HG03460 (cell line): ENCODE results near the gene FGF6.

Source experiments
- ATAC-seq: cut with Tn5 transposase; IDR thresholded peaks from one replicate; pipeline ENCODE4 v1.9.1; 2021; ENCODE audit not compliant: unreplicated experiment

Gene FGF6

DNA sequence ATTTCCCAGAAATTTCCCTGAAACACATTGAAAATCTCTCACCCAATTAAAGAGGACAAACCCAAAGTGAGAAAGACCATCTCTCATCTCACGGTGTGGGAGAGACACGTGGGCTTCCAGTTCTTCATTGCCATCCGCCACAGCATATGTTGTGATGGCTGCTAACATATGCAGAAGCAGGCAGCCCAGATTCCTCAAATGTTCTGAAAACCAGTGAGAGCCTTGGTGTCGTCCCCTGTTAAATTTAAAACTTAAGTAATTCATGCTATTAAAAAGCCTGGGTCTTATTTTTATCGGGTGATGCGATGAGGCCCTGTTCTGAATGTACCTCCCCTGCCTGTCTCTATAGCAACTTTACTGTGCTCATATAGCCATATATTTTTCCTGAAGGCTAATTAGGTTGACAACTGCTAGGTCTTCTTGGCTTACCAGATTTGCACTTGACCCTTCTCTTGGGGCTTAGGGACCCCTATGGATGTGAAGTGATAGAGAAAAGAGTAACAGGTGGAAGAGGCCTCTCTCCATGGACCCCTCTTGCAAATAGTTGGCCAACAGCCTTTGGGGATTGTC, 2.8 kb upstream of the FGF6 start:
- ATAC-seq: no peak

DNA sequence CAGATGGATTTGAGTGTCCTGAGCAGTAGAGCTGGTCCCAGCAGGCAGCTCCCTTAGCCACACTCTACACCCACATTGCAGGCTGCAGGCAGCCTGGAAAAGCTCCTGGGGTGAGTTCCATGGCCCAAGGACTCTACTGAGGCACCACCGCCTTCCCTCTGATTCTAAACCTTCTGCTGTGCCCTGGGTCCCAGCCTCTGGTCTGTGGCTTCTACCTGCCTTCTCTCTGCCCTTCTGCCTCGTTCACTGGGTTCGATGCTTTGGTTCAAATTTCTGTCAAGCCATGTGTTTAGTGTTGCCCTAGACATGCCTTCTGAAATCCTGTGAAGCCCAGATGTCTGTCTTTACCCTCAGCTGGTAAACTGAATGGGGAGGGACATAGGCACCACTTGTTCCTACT, 1.5 kb upstream of the FGF6 start:
- ATAC-seq: no peak

DNA sequence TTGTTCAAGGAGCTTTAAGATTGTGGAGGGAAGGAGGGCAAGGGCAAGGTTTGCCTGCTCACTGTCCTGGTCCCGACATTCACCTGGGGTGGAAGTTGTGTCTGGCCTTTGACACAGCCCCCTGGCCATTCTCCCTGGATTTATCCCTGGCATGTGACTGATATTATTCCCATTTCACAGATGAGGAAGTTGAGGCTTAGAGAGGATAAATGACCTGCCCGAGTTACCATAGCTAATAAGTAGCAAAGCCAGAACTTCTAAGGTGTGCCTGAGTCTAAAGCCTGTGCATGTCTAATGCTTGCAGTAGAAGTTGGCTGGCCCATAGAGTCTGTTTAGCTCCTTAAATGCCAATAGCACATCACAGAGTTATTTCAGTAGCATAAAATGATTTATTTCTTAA, 720 bp upstream of the FGF6 start:
- ATAC-seq: no peak

DNA sequence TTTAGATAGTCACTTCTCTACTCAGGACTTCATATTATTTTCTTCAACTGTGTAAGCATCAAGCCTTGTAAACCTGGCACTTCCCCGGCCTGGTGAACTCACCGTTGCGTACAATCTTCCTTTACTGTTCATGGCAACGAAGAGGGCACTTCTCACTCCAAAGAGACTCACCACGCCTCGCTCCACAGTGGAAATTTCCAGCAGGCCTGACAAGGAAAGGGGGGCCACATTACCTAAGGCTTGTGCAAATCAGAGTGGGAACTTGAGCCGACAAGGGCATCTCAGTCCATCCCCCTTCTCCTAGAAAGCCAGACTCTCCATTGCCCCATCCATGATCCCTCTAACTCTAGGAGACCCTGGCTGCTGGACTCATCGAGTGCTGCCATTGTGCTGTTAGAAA, 1.6 kb downstream of the FGF6 start:
- ATAC-seq: no peak

DNA sequence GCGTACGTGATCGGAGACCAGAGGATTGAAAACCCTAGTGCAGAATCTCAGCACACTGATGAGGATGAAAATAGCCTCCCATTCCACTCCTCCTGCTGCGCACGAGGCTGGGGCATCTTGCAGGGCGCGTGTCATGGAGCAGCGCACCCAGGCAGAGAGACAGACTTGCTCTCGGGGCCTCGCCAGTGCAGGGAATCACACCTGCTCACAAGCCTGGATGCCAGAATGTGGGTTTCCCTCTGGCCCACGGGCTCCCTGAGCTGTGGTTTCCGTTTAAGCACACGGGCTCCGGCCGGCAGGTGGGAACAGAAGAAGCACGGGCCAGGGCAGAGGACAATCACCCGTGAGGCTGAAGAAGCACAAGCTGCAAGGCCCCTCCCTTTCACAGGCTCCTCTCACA, 2.0 kb downstream of the FGF6 start:
- no peak for ATAC-seq

DNA sequence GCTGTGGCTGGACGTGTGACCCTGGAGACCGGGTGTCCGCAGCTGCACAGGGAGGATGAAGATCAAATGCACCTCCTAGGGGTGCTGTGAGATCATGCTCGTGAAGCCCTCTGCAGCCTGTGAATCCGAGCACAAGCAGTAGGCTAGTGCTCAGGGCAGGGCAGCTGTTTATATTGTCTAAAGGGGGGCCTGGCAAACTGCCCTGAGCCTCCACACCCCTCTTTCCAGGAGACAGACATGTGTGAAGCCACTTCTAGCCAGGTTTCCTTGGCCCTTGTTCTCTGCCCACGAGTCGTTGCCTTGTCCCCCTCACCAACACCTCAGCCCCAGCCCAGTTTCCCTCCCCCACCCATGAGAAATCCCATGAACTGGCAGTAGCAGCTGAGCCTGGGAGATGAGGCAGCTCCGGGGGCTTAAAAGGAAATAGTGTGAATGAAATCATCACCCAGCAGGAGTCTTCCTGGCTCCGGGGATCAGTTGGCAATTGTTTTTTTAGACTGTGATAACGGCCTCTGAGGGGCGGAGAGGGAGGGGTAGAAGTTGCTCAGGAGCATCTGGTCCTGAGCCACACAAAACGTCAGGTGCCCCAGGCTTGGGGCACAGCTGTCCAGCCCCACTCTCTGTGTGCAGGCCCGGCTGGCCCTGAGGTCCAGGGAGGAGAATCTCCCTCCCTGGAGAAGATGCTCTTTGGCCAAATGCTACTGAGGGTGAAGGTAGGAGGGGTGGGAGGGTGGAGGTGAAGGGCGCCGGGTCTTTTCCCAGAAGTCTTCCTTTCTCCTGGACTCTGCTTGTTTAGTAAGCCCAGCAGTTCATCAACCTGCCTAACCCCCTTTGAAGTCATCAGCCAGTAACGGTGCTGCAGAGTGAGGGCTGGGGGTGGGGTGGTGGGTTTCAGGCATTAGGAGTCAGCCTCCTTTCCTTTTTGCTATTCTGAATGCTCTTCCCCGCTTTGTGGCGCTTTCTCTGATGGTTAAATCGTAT, 4.0 kb downstream of the FGF6 start:
- ATAC-seq: no peak

DNA sequence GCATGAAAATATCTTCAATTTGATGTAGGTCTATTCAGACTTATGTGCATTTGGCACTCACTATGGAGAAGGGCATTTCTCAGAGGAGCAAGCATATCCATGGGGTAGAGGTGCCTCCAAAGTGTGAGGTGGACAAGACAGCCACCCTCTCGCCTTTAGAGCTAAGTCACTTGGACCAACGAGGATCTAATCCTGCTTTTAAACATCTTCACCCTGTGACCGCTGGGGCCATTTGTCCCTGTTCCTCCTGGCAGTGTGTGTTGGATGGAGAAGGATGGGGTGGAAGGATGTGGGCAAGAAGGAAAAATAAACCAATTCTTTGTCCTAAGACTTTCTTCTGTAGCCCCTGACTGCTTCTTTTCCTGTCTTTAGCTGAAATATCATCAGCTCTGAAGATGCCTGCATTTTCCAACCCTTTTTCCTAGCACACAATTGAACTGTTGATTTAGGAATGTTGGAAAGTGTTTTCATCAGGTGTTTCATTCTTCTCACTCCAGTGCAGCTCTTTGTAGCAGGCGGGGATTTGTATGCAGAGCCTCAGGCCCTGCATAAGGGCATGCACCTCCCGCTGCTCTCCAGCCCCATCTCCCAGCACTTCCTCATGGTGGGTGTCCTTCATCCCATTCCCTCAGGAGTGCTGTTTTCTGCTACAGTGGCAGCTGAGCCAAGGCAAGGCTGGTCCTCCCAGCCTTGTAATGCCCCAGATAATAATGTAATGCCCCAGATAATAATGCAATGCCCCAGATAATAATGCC, 5.3 kb downstream of the FGF6 start:
- no peak for ATAC-seq

DNA sequence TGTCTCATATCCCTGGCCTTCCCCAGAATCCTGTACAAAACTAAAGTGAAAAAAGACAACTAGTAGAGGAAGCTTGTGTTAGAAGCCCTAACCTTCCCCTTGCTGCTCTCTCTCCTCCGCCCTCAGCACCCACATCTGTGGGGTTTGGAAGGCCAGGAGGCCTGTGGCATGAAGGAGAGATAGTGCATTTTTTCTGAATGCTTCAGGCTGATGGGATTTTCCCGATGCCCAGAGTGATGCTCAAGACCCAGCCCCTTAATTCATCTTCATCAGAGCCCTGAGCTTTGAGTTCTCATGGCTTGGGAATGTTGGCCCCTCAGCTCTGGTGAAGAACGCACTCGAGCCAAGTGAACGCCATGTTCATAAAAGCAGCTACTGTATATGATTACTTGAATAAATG, 5.9 kb downstream of the FGF6 start:
- no peak for ATAC-seq

DNA sequence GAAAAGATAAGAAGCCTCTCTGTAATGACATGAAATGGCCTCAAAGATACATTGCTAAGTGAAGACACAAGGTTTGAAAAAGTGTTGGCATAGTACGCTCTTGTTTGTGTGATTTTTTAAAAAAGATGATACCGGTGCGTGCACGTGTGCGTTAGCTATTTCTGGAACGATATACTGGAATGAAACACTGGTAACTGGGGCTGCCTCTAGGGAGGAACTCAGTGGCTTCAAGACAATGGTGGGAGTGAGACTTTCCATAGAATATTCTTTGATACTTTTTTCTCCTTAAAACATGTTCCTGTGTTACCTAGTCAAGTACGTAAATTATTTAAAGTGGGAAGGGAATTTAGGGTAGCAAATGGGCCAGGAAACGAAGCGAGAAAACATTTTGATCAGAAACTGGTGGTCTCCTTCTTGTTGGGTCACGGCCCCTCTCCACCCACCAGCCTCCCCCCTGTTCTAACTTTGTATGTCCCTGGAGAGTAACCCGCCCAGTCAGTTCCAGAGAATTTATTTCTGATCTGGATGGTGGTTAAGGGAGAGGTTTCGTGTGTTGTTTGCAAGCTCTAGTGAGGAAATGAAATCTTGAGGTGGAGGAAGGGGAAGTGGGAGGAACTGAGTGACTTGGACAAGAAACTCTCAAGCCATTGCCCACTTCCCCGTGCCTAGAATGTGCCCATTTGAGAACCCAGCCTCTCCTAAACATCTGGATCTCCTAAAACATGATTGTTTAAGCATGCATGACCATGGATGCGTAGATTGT, 6.6 kb downstream of the FGF6 start:
- no peak for ATAC-seq

DNA sequence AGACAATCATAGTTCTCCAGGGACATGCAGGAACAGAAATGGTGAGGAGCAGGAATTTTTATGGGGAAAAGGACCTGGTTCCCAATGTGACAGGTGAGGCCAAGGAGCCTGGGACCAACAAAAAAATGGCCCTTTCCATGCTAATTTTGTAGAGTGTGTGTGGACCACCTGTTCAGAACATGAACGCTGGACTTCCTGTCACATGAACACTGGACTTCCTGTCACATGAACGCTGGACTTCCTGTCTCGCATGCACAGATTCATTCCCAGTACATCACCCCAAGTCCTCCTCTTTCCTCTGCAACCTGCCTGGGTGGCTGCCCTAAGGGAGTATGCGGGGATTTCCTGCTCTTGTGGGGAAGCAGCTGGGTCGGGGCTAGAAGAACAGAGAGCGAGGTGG, 10.1 kb downstream of the FGF6 start:
- ATAC-seq: no peak

DNA sequence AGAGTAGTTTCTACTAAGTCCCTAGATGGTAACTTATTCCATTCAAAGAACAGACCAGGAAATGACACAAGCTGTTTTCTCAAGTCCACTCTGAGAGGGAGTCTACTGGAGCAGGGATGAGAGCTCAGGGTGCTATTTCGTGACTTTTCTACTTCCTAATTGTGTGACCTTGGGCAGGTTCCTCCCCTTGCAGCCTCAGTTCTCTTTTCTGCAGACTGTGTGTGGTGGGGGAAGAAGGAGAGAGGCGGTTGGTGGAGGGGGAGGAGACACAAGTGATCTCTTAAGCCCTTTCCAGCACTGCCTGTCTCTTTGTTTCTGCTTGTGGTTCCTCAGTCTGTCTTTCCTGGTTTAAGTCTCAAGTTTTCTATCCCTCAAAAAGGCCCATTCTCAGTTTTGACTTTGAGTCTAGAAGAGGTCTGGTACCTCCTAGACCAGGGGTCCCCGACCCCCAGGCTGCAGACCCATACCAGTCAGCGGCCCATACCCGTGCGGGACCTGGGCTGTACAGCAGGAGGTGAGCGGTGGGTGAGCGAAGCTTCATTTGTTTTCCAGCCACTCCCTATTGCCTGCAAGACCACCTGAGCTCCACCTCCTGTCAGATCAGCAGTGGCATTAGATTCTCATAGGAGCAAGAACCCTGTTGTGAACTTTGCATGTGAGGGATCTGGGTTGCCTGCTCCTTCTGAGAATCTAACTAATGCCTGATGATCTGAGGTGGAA, 10.7 kb downstream of the FGF6 start:
- ATAC-seq: no peak

DNA sequence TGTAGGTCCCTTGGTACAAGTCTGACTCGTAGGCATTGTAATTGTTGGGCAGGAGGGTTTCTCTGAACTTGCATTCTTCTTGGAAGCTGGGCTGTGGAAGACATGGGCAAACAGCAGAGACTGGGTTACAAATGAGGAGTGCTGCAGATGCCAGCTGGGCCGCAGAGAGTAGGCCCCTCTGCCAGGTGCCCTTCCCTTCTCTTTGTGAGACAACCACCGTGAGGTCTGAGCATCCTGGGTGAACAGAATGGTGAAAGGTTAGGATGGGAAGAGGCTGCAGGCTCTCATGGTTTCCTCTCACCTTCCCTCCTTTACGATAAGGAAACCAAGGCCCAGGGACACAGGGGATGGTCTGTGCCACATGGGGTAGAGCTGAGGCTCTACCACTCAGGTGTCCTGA, 11.3 kb downstream of the FGF6 start:
- no peak for ATAC-seq

DNA sequence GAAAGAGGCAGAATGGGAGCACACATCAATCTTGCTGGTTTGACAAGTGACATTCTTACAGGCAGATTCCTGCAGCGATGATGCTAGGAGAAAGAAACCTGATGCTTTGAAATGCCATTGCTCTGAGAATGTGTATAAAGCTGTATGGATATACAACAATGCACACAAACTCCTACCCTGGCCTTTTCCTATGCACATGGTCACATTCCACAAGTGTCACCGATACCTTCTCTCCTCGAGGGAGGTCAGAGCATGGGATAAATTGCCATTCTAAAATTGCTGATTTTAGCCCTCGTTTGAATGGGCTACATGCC, 11.9 kb downstream of the FGF6 start:
- ATAC-seq: no peak

DNA sequence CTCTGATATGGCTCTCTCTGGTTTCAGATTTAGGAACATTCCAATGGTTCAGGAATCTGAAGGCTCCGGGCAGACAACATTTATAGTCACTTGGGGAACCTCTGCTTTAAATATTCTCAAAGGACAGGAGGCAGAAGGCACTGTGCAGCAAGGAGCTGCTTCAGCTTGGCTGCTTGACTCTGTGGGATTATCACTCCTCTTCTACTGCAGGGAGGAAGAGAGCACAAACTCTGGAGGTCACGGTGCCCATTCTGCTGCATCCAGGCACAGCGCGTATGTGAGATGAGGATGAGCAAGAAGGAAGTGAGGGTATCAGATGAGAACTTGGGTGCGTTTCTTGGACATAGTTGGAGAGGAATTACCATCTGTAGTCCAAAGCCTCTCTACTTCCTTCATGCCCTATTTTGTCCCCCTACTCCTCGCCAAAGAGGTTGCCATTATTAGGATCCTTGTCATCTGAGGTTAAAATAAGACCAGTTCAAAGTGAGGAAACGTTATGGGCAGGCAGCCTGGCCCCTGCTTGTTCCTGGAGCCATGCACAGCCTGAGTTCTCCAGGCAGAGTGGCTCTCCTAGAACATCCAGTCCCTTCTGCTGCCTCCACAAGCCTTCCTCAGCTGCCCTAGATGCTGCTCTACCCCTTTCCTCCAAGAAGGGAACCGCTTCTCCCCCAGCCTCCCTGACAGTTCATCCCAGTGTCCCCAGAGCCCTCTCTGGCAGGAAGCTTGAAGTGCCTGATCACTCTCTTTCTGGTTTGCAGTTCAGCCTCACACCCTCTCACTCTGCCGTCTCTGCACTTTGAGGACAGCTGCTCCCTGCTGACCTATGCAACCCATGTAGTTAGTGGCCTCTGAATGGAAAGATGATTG, 12.5 kb downstream of the FGF6 start:
- no peak for ATAC-seq

DNA sequence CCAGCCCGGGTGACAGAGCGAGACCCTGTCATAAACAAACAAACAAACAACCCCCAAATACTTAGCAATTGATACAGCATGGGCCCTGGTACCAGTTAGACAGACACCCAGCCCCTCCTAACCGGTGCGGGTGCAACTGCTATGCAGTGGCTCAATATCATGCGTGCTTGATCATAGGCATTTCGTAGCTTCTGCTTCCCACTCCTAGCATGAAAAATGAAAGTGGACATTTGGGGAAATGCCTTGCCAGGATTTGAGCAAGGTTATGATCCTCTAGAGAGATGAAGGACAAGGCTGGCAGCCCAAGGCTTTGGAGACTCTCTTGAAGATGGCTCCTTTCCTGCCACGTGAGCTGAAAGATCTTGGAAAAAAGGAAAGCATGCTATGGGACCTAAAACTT, 13.7 kb downstream of the FGF6 start:
- ATAC-seq: no peak

DNA sequence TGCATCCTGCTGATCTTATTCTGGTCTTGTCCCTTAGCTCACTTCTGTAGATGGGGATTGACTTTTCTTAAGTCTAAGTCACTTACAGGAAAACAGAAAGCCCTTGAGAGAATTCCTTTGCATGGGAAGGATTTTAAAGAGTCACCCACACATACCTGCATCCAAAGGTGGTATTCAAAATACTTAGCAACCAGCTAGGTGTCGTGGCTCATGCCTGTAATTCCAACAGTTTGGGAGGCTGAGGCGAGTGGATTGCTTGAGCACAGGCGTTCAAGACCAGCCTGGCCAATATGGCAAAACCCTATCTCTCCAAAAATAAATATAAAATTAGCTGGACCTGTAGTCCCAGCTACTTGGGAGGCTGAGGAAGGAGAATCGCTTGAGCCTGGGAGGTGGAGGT, 14.2 kb downstream of the FGF6 start:
- ATAC-seq: no peak

DNA sequence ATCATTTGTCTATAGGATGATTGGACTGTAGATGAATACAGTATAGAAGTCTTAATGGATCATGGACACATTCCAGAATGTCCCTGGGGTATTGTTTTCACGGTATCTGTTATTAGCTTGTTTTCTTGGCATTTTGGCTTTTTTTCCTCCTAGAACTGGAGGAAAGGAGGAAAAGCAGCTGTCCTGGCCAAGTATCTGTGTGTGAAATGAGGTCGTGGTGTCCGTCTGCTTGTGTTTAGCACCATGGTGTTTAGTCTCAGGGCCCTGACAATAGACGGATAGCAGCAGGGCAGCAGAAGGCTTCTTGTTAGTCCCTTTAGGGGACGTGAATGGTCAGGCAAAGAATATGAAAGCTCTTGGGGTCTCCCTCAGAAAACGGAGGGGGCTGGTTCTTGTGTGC, 21.2 kb downstream of the FGF6 start:
- ATAC-seq: no peak

DNA sequence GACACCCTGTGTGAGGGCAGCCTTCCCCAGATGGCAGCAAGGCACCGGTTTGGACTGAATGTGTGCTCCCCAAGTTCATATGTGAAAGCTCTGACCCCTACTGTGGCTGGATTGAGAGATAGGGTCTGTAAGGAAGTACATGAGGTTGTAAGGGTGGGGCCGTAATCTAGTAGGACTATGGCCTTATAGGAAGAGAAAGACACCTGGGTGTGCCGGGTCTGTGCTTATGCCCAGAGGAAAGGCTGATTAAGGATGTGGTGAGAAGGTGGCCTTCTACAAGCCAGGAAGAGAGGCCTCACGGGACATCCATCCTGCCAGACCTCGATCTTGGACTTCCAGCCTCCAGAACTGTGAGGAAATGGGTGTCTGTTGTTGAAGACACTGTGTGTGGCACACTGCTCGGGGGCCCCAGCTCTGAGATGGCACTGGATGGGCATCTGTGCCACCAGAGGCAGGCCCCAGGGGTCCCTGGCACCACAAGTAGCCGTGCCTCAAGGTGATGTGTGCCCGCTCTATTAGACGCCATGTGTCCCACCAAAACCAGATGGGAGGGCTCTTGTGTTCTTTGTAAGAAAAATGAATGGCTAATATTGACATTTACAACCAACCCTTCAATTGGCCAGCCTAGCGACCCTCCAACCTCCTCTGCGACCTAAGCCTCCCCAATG, 22.0 kb downstream of the FGF6 start:
- ATAC-seq: no peak

DNA sequence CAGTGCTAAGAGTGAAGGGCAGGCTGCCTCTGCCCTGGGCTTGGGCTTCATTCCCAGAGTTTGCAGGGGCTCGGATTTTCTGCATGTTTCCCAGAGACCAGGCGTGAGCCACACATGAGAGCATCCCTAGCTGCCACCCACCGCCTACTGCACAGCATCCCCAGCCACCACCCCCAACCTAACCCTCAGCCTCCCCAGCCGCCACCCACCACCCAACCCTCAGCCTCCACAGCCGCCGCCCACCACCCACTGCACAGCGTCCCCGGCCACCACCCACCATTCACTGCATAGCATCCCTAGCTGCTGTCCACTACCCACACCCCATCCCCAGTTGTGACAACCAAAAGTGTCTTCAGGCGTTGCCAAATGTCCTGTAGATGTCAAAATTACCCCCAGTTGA, 22.6 kb downstream of the FGF6 start:
- ATAC-seq: no peak
